Tibial nerve (tissue), 3 donors: ENCODE measurements around the gene GPR152.

ENCODE experiments used
- POLR2A ChIP-seq, 2 donors: fragments of 450-650 bp; IDR thresholded peaks; one replicate each; pipeline ENCODE4 v1.6.1; 2017; ENCODE audit warnings: antibody characterized with exemption in 2 of 2, mild to moderate bottlenecking in 2 of 2, moderate library complexity in 2 of 2
- TF ChIP-seq, protein P1 (sequence below), 5 experiments: fragments of 200-600 bp in 3 of 5; fragments of 450-650 bp in 2 of 5; sonication (generic) in 3 of 5; IDR thresholded peaks; one replicate each; pipeline ENCODE4 v1.5.1; 2016 to 2019; ENCODE audit warnings: antibody characterized with exemption in 5 of 5, mild to moderate bottlenecking in 3 of 5, moderate library complexity in 2 of 5

DNA sequence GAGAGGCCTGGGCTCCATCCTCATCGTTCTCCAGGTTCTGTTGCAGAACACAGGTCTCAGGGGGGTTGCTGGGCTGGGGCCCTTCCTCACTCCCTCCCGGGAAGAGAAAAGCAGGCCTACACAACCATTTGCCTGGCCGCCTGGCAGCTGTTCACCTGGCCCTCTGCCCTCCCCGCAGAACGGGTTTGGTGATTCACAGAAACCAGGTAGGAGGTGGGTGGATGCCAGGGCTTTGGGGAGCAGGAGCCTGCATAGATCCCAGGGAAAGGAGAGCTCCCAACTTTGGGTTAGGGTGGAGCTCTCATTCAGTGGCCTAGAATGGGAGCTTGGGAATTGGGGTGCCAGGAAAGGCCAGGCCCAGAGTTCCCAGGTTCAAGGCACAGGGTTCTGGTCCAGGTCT is 15.5 kb upstream of the GPR152 start:
- no peak for TF ChIP-seq POLR2A (IDR thresholded peaks at IDR 0.05)
- TF ChIP-seq, protein P1, sequence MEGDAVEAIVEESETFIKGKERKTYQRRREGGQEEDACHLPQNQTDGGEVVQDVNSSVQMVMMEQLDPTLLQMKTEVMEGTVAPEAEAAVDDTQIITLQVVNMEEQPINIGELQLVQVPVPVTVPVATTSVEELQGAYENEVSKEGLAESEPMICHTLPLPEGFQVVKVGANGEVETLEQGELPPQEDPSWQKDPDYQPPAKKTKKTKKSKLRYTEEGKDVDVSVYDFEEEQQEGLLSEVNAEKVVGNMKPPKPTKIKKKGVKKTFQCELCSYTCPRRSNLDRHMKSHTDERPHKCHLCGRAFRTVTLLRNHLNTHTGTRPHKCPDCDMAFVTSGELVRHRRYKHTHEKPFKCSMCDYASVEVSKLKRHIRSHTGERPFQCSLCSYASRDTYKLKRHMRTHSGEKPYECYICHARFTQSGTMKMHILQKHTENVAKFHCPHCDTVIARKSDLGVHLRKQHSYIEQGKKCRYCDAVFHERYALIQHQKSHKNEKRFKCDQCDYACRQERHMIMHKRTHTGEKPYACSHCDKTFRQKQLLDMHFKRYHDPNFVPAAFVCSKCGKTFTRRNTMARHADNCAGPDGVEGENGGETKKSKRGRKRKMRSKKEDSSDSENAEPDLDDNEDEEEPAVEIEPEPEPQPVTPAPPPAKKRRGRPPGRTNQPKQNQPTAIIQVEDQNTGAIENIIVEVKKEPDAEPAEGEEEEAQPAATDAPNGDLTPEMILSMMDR (IDR thresholded peaks at IDR 0.05) = no peak
